Suppressor macrophage treated with lipopolysaccharide for 1 hour (primary cell): ENCODE data around the gene GATB.
A peak's percentile ranks its signal among the peaks of the same experiment; 100 is the strongest.
"Not testable (repeated sequence)": the region's sequence is repeated elsewhere in the genome, so short reads cannot be mapped to it uniquely, and the experiment has no call there.

Source experiments
- DNase-seq, 3 donors: peaks; one replicate each; pipeline ENCODE4 v3.0.0-alpha.2; 2020 to 2022

The GATB gene

GRCh38 chr4:151785484-151786157 is 24.8 kb upstream of the GATB start:
- DNase-seq, result no peak

DNA sequence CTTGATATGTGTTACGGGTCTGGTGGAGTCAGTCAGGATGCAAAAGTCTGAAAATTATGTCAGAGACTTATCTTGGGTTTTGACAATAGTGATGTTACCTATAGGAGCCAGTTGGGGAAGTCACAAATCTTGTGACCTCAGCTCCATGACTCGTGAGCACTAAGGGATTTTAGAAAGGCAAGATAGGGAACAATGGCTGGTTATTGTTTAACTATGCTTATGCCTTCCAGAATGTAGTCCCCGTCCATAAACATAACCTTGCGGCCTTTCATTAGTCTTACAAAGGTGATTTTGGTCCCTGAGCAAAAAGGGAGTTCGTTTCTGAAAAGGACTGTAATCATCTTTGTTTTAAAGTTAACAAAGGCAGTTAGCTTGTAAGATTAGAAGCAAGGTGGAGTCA is 23.9 kb upstream of the GATB start:
- DNase-seq, result no peak

GRCh38 chr4:151783867-151784266 is 23.1 kb upstream of the GATB start:
- no peak for DNase-seq

DNA sequence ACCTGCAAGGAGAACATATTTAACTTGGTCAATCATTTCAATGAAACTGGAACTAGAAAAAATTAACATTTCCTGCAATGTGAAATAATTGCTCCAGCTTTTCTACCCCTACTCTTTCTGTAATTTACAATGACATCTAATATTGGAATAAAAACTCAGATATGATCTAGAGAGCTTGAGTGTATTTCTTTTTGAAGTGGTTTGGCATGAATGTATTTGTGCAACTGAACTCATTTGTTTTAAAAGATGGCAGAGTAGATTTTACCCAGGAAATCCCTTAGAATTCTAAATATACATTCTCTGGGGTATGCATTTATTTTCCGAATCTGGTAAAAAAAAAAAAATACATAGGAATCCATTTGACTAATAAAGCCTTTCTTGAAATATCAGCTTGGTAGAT is 21.5 kb upstream of the GATB start:
- DNase-seq, result no peak

GRCh38 chr4:151781026-151781425 is 20.2 kb upstream of the GATB start:
- DNase-seq, result no peak

DNA sequence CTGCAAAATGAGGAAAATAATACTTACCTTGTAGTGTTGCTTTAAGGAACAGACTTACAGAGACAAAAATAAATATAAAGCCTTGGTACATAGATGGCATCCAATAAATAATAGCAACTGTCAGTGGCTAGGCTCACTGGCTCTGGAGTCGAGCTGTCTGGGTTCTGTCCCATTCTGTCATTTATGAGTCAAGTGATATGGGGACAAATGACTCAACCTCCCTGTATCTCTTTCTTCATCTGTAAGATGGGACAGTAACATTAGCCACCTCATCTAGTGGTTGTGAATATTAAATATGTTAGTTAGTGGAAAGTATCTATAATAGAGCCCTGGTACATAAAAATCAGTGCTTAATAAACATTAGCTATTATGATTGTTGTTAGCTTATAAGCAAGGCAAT is 16.7 kb upstream of the GATB start:
- no peak for DNase-seq

- no peak for DNase-seq
Observed at GRCh38 chr4:151774324-151774723, 13.5 kb upstream of the GATB start.

DNA sequence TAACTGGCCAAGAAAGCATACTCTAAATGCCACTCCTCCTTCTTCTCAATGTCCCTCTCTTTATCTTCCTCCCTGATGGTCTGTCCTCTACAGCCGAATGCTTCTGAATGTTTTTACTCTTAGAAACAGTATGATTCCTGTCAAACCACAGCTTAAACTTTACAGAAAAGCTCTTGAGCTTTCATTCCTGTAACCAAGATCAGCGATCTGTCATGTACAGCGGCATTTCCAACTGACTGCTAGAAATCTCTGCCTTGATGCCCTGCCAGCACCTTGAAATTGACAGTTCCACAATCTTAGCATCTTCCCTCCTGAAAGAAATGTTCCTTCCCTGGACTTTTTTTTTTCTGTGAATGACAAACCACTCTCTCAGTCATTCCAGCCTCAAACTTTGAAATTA is 11.5 kb upstream of the GATB start:
- DNase-seq, result no peak

DNA sequence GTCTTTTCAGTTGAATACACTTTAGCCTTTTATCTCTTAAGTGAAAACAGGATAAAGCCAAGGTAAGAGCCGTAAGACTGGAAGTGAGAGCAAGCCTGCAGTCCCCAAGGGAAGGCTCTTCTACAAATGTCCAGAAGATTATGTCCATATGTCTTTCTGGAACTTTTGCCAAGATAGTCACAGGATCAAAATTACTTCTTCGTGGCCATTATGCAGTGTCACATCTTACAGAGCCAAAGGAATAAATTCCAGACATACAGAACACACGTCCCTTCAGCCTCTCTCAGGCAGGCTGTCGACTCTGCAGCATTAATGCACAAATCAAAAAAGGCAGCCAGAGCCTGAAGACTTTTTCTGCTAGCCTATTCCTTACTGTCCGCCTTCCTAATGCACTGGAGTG is 10.9 kb upstream of the GATB start:
- DNase-seq, result no peak

GRCh38 chr4:151770154-151770553 is 9.3 kb upstream of the GATB start:
- no peak for DNase-seq

DNA sequence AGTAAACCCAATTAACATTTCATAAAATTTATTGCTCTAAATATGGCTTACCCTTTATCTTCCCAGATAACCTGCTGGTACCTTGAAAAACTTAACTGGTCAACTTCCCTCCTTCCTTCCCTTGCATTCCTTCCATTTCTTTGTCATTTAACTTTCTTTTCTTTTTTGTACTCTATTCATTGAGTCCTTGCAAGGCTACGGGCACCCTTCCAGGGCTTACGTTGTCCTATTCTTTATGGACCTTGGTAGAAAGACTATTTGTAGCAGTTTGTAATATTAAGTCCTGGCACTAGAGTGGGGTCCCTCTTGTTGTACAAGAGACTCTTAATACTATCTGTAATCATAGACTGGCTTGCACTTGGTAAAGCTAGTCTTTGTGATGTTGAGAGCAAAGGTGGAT is 8.0 kb upstream of the GATB start:
- DNase-seq, result no peak

DNA sequence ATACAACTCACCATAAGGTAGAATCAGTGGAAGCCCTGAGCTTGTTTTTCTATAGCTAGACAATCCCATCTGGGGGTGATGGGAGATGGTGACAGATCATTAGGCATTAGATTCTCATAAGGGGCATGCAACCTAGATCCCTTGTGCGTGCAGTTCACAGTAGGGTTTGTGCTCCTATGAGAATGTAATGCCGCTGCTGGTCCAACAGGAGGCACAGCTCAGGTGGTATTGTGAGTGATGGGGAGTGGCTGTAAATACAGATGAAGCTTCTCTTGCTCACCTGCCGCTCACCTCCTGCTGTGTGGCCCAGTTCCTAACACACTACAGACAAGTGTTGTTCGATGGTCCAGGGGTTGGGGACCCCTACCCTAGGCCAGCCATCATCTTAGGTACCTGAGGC is 5.9 kb upstream of the GATB start:
- DNase-seq, result no peak

DNA sequence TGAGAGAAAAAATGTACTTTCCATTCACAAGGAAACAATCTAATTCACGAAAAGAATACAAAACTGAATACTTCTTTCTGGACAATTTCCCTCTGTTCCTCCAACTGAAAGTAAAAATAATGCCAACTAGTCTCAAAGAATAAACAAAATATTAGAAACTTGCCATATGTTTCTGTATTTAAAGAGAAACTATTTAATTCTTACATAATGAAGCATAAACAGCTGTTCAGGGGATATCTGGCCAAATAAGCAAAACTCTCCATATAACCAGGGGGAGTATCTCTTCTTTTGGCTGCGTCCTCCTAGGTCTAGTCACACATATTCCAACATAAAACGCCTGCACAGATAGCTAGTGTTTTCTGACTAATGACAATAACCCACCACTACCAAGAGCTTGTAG is 805 bp downstream of the GATB start:
- DNase-seq, result peak in 1 of 3 donors; percentile 4

DNA sequence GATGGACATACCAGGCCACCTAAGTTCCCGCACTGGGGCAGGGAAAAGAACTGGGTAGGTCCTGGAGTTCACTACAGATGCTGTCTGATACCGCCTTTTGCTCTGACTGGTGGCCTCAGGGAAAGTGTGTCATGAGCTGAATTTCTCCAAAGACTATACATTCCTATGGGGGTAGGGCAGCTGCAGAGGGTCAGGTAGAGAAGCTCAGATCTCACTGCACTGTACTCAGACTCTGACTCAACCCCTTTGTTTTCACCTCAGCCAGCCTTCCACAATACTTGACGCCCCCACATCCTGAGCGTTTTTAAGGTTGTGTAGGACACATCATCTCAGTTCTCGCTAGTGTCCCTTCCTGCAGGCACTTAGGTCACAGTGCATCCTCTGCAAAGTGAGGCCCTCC is 7.8 kb downstream of the GATB start:
- DNase-seq, result no peak

DNA sequence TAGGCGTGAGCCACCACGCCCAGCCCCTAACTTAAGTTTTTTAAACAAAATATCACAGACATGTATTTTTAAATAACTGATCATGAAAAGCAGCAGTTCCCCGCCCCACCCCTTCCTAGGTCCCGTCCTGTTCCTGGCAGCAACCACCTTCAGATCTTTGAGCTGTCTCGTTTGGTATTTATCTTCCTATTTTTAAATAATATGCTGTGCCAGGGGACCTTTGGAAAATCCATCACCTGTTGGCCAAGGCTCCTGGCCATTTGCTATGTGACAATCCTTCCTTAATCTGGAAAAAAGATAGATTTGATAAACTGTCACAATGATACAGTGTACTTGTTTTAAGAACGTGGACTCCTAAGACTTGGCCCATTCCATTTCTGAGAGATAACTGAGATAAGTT is 10.7 kb downstream of the GATB start:
- no peak for DNase-seq

DNA sequence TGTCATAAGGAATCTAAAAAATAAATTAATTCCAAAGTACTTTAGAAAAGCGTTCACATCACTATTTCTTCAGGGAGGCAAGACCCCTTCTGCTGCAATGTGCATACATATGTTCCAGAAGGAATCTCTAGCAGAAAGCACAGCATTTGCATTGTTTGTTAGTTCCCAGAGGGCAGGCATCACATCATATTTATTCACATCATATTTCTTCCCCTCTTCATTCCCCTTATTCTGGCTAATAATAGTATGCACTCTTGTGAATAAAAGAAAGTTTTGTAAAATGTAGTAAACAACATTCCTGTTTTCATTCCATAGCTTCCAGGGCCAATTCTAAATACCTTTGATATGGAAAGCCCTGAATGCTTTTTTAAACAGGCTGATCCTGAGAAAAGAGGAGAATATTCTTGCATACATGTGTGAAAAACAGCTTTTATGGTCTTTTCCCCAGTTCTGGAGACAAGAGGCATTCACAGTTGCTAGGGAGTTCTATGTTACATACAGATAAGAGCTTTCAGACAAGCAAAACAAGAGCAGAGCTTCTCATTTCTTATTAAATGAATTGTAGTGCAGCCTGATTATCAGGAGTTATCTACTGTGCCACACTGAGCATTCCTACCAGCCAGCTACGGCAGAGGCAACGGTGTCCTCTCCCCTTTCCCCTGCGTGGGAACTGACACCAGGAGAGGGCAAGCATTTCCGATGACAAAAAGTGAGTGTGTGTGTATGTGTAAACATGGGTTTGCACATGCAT is 15.2 kb downstream of the GATB start:
- no peak for DNase-seq

GRCh38 chr4:151744614-151745013 is 16.2 kb downstream of the GATB start:
- DNase-seq, result peak; percentile 49 to 57 (median 56)

DNA sequence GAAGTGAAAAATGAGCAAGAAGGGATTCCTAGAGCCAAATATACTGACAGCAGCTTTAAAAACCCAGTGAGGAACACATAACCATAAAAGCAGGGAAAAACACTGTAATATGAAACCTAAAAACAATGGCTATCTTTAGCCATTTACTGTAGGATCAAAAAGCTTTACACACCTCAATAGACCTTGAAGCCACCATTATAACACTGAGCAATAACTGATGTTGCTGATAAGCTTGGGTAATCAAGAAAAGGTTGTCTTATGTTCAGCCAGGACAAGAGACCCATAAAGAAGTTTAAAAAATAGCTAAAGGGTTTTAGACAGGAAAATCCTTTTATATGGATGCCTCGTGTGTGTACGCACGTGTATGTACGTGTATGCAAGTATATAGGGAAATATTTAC is 16.9 kb downstream of the GATB start:
- no peak for DNase-seq

DNA sequence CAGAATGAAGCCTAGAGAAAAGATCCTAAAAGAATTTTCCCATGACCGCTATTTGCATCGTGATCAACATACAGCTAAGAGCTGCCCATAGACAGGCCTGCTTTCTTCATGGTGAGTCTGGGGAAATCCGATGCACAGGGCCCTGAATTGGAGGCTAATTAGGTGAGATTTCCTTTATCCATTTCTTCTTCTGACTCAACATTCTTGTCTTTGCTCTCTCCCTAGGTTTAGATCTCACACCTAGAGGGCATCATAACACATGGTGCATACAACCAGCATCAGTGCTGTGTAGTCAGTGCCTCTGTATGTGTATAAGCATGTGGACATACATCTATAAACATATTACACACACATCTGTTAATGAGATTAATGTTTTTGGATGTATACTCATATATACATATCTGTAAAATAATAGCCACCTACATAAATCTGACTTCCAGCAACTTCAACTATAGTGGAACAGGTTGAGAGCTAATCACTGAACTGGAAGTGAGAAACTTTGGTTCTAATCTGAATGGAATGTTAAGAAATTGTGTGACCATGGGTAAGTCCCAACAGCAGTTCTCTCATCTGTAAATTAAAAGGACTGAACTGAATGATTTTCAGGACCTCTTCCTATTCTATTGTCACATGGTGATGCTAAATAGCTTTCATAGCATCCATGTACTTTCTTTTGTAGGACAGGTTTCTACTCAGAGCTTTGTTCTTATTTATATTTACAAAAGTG is 17.5 kb downstream of the GATB start:
- no peak for DNase-seq

- no peak for DNase-seq
Observed at GRCh38 chr4:151738720-151739517, 21.9 kb downstream of the GATB start.

DNA sequence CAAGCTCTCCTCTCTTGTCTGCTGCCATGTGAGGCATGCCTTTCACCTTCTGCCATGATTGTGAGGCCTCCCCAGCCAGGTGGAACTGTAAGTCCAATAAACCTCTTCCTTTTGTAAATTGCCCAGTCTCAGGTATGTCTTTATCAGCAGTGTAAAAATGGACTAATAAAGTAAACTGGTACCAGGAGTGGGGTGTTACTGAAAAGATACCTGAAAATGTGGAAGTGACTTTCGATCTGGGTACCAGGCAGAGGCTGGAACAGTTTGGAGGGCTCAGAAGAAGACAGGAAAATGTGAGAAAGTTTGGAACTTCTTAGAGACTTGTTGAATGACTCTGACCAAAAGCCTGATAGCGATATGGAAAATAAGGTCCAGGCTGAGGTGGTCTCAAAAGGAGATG is 24.0 kb downstream of the GATB start:
- not testable (repeated sequence) for DNase-seq

- DNase-seq, result no peak
Observed at GRCh38 chr4:151736361-151736760, 24.4 kb downstream of the GATB start.

DNA sequence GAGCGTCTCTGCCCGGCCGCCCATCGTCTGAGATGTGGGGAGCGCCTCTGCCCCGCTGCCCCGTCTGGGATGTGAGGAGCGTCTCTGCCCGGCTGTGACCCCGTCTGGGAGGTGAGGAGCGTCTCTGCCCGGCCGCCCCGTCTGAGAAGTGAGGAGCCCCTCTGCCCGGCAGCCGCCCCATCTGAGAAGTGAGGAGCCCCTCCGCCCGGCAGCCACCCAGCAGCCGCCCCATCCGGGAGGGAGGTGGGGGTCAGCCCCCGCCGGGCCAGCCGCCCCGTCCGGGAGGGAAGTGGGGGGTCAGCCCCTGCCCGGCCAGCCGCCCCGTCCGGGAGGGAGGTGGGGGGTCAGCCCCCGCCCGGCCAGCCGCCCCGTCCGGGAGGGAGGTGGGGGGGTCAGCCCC is 29.1 kb downstream of the GATB start:
- DNase-seq, result not testable (repeated sequence)
